ENCODE measurements around the gene ZNF569.
"Not testable (repeated sequence)": the region's sequence is repeated elsewhere in the genome, so short reads cannot be mapped to it uniquely, and the experiment has no call there.

The ZNF569 gene

GRCh38 chr19:37403403-37403802 is 63.8 kb downstream of the ZNF569 start:
- DNase-seq (ENCODE audit: extremely low read depth in 1 of 2, low read depth in 1 of 2): no peak

GRCh38 chr19:37401078-37401477 is 66.2 kb downstream of the ZNF569 start:
- no peak for DNase-seq (ENCODE audit: extremely low read depth in 1 of 2, low read depth in 1 of 2)

- not testable (repeated sequence) for DNase-seq (ENCODE audit: extremely low read depth in 1 of 2, low read depth in 1 of 2)
These were observed 75.8 kb downstream of the ZNF569 start for GRCh38 chr19:37391399-37391798.

GRCh38 chr19:37389234-37389633 is 78.0 kb downstream of the ZNF569 start:
- no peak for DNase-seq (ENCODE audit: extremely low read depth in 1 of 2, low read depth in 1 of 2)

GRCh38 chr19:37370880-37371661 is 96.2 kb downstream of the ZNF569 start, which contains the start of gene ZNF527:
ZNF527 (plus strand) TSS chr19:37371099; CDS start chr19:37374199, 3,100 bp downstream.
- peak; percentile 89 to 96 for DNase-seq (ENCODE audit: extremely low read depth in 1 of 2, low read depth in 1 of 2)

GRCh38 chr19:37370386-37370879 is 96.8 kb downstream of the ZNF569 start:
- DNase-seq (ENCODE audit: extremely low read depth in 1 of 2, low read depth in 1 of 2): not testable (repeated sequence)

GRCh38 chr19:37362733-37363132 is 104.5 kb downstream of the ZNF569 start:
- DNase-seq (ENCODE audit: extremely low read depth in 1 of 2, low read depth in 1 of 2): no peak

- DNase-seq (ENCODE audit: extremely low read depth in 1 of 2, low read depth in 1 of 2): no peak
These were observed 105.2 kb downstream of the ZNF569 start for GRCh38 chr19:37361994-37362393.

All from activated CD8-positive, alpha-beta memory T cell treated with anti-CD3 and anti-CD28 coated beads for 1 hour (primary cell).